SK-N-MC (cell line): ENCODE results near the gene TNIK.

Experiments
- EZH2 ChIP-seq: fragments of 200-600 bp; sonication (generic); IDR thresholded peaks from one replicate; pipeline ENCODE4 v1.6.1; 2017; ENCODE audit warnings: antibody characterized with exemption
- FOXP2 ChIP-seq: optimal IDR thresholded peaks from 2 replicates; pipeline ENCODE3; 2011; ENCODE audit warnings: mild to moderate bottlenecking, moderate library complexity; ENCODE audit not compliant: insufficient read depth; ENCODE audit errors: extremely low read length, control extremely low read depth
- POLR2AphosphoS5 ChIP-seq: IDR thresholded peaks from 2 replicates; pipeline ENCODE4 v1.6.1; 2012; ENCODE audit warnings: mild to moderate bottlenecking, low read depth, low read length, borderline replicate concordance

GRCh38 chr3:171044835-171045793, 415.1 kb downstream of the TNIK start:
- TF ChIP-seq EZH2: no peak
- no peak for TF ChIP-seq POLR2AphosphoS5
- no peak for TF ChIP-seq FOXP2
